Mesodermal cell (in vitro differentiated cells): ENCODE data around the gene MACROD1.
"Not testable (repeated sequence)": the region's sequence is repeated elsewhere in the genome, so short reads cannot be mapped to it uniquely, and the experiment has no call there.

Experiments
- H3K27ac ChIP-seq: 2 replicates; pipeline ENCODE4 v1.7.0; 2013; ENCODE audit warnings: mild to moderate bottlenecking, low read depth, low read length, moderate library complexity; ENCODE audit not compliant: severe bottlenecking
- H3K36me3 ChIP-seq: 2 replicates; pipeline ENCODE4 v1.7.1; 2013; ENCODE audit warnings: mild to moderate bottlenecking, low read length, moderate library complexity; ENCODE audit not compliant: control insufficient read depth, insufficient read depth
- H3K4me1 ChIP-seq: one replicate; pipeline ENCODE4 v1.7.1; 2013; ENCODE audit warnings: mild to moderate bottlenecking, low read length; ENCODE audit not compliant: insufficient read depth, control insufficient read depth, poor library complexity, severe bottlenecking
- H3K4me3 ChIP-seq: 2 replicates; pipeline ENCODE4 v1.7.0; 2013; ENCODE audit warnings: low read length, control low read depth, mild to moderate bottlenecking; ENCODE audit not compliant: insufficient read depth, poor library complexity, severe bottlenecking; ENCODE audit errors: extremely low read depth
- H3K9me3 ChIP-seq: 2 replicates; pipeline ENCODE4 v1.7.1; 2013; ENCODE audit warnings: mild to moderate bottlenecking, low read length, moderate library complexity; ENCODE audit not compliant: control insufficient read depth
- WGBS, 2 experiments: methylation state at CpG; one replicate each; pipeline ENCODE4 v1.1.5; 2013; ENCODE audit warnings: missing lambda C conversion rate in 2 of 2; ENCODE audit not compliant: insufficient coverage in 2 of 2; 5-methylcytosine and 5-hydroxymethylcytosine counted together

Gene MACROD1

DNA sequence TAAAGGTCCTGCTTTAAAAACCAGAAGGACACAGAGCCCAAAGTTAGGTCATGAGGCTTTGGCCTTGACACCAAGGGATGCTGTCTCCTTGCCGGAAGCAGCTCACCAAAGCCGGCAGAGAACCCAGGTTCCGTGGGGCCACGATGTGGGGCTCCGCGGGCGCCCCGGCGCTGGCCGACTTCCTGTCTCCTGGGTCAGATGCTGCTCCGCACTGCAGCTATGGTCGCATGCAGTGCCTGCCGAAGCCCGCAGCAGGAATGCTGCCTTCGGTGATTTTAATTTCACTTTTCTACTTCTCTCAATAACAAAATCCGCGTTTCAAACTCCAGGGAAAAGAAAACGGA is 180.1 kb downstream of the MACROD1 start:
- WGBS, 2 experiments = 45% methylated on average over 15 of the region's 18 CpGs

DNA sequence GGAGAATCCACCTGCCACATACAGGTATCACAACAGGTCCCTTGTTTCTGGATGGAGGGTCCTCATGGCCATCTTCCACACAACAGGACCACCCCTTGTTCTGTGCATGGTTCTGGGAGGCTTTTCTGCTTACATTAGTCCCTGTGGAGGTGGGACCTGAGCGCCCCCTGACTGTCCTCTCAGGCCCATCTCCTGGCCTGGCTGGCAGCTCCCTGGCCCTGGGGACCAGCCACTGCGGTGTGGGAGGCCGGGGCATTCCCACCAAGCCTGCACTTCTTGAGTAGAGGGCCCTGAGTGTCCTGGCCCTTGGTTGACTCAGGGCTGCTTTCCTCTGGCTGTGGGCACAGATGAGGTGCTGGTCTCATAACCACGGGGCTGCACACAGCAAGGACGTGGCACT is 186.5 kb downstream of the MACROD1 start:
- H3K36me3 ChIP-seq = peaks cover 14% of the 10 kb centered on the region
- no peak overlapping the region for H3K27ac ChIP-seq
- 93 to 100% methylated on average over 3 of the region's 5 CpGs for WGBS, 2 experiments
- H3K4me1 ChIP-seq = peaks cover 13% of the 10 kb centered on the region
- H3K4me3 ChIP-seq = no peak overlapping the region
- no peaks in the 10 kb centered on the region for H3K9me3 ChIP-seq

More for the DNA sequence above, 180.1 kb downstream of the MACROD1 start:
- peaks cover 26% of the 10 kb centered on the region for H3K36me3 ChIP-seq
- H3K4me1 ChIP-seq = peaks cover 16% of the 10 kb centered on the region
- peak overlapping the region; percentile 77 for H3K4me3 ChIP-seq
- H3K9me3 ChIP-seq = no peaks in the 10 kb centered on the region
- peak overlapping the region; percentile 94 for H3K27ac ChIP-seq

DNA sequence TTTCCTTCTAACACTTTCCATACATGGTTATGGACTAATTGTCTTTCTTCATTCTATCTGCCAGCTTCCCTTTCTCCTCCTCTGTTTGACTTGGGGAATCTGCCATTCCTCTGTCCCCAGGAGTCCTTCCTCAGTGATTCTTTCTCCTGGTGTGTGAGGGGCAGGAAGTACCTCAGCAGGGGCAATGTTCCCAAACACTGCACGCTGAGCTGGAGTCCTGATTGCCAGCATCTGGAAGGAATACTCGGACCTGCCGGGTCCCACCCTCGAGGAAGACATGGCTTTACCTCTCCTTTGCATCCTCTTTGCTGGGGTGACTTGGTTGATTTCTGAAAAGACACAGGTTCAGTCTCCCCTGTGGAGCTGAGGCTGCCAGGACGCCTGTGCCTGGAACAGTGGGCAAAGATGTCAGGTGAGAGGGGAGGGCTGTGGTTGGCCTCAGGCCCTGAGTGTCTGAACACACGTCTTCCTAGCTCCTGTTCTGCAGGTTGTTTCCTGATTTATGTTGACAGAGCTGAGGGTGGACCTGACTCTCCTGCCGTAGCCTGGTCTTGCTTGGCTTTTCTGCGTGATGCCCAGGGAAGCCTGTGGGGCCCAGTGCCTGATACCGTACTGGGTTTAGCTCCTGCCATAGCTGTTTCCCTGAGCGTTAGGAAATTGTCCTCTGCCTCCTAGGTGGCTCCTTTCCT is 187.2 kb downstream of the MACROD1 start:
- 72 to 79% methylated on average over 5 to 7 of the region's 10 CpGs for WGBS, 2 experiments
- Histone ChIP-seq H3K4me1 (peaks cover 13% of the 10 kb centered on the region), H3K9me3 (no peaks in the 10 kb centered on the region), H3K4me3 (no peak overlapping the region), H3K36me3 (peaks cover 14% of the 10 kb centered on the region), H3K27ac (no peak overlapping the region)

DNA sequence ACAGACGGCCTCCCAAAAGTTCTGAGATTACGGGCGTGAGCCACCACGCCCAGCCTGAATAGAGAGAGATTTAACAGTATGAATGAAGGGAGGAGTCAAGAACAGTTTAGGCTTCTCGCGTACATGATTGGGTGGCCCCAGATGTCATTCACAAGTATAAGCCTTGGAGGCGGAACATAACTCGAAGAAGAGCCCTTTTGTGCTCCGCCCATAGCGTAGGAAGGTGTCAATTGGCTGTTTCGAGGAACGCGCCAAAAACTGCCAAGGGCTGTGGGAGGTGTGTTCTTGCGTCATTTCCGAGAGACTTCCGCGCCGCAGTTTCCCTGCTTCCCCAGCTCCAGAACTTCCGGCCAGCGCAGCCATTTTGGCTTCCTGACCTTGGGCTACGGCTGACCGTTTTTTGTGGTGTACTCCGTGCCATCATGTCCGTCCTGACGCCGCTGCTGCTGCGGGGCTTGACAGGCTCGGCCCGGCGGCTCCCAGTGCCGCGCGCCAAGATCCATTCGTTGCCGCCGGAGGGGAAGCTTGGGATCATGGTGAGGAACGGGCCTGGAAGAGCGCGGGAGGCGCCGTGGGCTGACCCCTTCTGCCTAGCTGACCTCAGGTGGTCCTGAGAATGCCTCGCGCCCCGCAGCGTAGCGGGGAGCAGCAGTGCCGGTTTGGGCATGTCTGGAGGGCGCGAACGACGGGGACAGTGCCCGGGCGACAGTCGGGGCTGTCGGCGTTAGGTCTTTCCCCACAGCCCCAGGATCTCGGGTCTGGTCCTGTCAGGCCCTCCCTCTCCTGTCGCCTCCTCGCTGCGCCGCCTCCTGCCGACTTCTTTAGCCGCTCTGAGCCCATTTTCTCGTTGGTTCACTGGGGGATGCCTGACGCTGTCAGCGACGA is 191.4 kb downstream of the MACROD1 start, which contains the start of gene COX8A:
COX8A (plus strand) TSS at position 362 of the 885 bp plus-strand sequence; CDS start at position 423, 61 bp downstream.
- WGBS, 2 experiments = 1 to 2% methylated on average over 60 to 61 of the region's 67 CpGs

DNA sequence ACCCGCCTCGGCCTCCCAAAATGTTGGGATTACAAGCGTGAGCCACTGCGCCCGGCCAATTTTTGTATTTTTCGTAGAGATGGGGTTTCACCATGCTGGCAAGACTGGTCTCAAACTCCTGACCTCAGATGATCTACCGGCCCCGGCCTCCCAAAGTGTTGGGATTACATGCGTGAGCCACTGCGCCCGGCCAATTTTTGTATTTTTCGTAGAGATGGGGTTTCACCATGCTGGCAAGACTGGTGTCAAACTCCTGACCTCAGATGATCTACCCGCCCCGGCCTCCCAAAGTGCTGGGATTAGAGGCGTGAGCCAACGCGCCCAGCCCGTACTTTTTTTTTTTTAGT is 192.0 kb downstream of the MACROD1 start:
- Histone ChIP-seq H3K4me3 (peak overlapping the region; percentile 91), H3K36me3 (peaks cover 14% of the 10 kb centered on the region), H3K27ac (peak overlapping the region; percentile 93)
- H3K9me3 ChIP-seq, H3K4me1 ChIP-seq: not testable (repeated sequence)
- WGBS, 2 experiments = 77 to 94% methylated on average over 14 to 18 of the region's 18 CpGs

More for the DNA sequence above, 191.4 kb downstream of the MACROD1 start, which contains the start of gene COX8A:
- H3K27ac ChIP-seq = peak within 1 kb of the TSS; percentile 93
- peaks cover 14% of the 10 kb centered on the region for H3K36me3 ChIP-seq
- H3K4me3 ChIP-seq = peak within 1 kb of the TSS; percentile 91
- no peaks in the 10 kb centered on the region for H3K9me3 ChIP-seq
- H3K4me1 ChIP-seq = peaks cover 7% of the 10 kb centered on the region

DNA sequence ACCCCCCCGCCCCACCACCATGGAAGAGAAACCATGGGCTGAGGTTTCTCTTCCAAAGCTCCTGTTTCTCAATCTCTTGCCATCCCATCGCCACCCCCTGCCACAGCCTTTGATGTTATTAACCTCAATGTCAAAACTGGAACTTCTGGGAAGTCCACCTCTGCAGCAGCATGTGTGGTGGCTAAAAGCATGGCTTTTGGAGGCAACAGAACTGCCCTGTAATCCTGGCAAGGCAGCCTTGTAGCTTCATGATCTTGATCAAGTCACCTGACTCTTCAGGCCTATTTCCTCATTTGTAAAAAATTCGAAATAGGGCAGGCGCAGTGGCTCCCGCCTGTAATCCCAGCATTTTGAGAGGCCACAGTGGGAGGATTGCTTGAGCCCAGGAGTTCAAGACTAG is 195.0 kb downstream of the MACROD1 start:
- 88 to 96% methylated on average over 3 to 4 of the region's 5 CpGs for WGBS, 2 experiments
- H3K36me3 ChIP-seq = peaks cover 2% of the 10 kb centered on the region
- H3K4me3 ChIP-seq = no peak overlapping the region
- H3K9me3 ChIP-seq = no peaks in the 10 kb centered on the region
- peaks cover 3% of the 10 kb centered on the region for H3K4me1 ChIP-seq
- no peak overlapping the region for H3K27ac ChIP-seq

DNA sequence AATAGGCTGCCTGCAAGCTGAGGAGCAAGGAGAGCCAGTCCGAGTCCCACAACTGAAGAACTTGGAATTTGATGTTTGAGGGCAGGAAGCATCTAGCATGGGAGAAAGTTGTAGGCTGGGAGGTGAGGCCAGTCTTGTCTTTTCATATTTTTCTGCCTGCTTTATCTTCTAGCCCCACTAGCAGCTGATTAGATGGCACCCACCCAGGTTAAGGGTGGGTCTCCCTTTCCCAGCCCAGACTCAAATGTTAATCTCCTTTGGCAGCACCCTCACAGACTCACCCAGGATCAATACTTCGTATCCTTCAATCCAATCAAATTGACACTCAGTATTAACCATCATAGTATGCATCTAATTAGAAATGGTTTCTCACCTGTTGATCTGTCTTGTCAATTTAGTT is 196.5 kb downstream of the MACROD1 start:
- 90 to 100% methylated on average over 2 of the region's 2 CpGs for WGBS, 2 experiments
- H3K27ac ChIP-seq = no peak overlapping the region
- H3K9me3 ChIP-seq = no peaks in the 10 kb centered on the region
- no peak overlapping the region for H3K4me3 ChIP-seq
- H3K36me3 ChIP-seq = no peaks in the 10 kb centered on the region
- H3K4me1 ChIP-seq = no peaks in the 10 kb centered on the region

DNA sequence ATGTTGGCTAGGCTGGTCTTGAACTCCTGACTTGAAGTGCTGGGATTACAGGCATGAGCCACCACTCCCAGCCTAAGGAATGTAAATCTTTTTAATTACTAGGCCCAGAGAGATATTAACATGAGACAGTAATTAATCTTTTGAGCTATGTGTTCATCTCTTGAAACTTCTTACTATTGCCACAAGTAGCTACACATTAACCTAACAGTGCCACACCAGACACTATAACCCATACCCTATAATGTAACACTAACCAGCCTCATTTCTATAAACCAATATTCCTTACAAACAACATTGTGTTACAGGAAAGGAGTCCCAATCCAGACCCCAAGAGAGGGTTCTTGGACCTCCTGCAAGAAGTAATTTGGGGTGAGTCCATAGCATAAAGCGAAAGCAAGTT is 199.5 kb downstream of the MACROD1 start:
- no peaks in the 10 kb centered on the region for H3K36me3 ChIP-seq
- H3K9me3 ChIP-seq = no peaks in the 10 kb centered on the region
- no peak overlapping the region for H3K4me3 ChIP-seq
- WGBS, 2 experiments = 100% methylated on average over 1 of the region's 1 CpG
- peaks cover 1% of the 10 kb centered on the region for H3K4me1 ChIP-seq
- no peak overlapping the region for H3K27ac ChIP-seq

DNA sequence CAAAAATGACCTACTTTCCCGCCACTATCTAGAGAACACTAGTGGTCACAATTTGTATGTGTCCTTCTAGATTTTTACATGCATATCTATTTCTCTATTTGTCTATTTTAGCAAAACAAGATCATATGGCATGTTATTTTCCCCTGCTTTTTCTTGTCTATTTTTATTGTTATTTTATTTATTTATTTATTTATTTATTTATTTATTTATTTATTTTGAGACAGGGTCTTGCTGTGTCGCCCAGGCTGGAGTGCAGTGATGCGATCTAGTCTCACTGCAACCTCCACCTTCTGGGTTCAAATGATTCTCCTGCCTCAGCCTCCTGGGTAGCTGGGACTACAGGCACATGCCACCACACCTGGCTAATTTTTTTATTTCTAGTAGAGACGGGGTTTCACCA is 202.0 kb downstream of the MACROD1 start:
- H3K9me3 ChIP-seq, H3K4me3 ChIP-seq, H3K4me1 ChIP-seq, H3K36me3 ChIP-seq, H3K27ac ChIP-seq: not testable (repeated sequence)
- WGBS, 2 experiments = 97 to 100% methylated on average over 3 of the region's 4 CpGs

DNA sequence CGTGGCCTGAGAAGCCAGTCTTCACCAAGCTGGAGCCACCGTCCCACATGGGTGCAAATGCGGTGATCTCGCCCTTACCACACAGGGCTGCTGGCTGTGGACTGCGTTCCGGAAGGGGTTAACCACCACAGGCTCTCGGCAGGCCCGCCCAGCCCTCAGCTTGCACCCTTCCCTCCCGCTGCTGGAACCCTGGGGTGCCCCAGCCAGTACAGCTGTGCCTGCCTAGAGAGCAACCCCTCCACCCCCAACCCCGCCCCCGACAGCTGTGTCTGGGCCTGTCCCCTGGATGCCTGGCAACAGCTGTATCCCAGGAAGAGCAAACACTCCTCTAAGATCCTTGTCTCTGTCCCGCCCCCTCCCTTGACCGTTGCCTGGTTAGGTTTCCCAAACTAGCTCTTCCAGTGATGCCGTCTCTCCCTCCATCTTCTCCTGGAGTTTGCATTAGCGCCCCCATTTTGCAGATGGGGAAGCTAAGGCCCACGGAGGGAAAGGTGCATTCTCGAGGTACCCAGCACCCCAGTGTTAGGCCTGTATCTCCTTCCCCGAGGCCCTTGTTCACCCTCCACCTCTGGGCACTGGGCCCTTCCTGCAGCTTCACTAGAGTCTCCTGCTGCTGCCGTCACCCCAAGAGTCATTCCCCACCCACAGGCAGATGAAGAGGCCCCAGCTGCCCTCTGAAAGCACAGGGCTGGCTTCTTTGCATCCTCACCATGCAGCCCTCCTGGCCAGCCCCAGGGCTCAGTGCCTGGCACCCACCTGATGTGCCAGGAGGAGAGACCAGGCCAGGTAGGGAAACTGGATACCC is 204.1 kb downstream of the MACROD1 start:
- 84 to 85% methylated on average over 14 to 15 of the region's 19 CpGs for WGBS, 2 experiments
- Histone ChIP-seq H3K9me3 (no peaks in the 10 kb centered on the region), H3K4me3 (no peak overlapping the region), H3K27ac (no peak overlapping the region), H3K36me3 (peaks cover 8% of the 10 kb centered on the region), H3K4me1 (peaks cover 3% of the 10 kb centered on the region)
